OCI-LY7 (cell line): ENCODE measurements around the gene NISCH. TPM values are rescaled to one million over a fixed set of nuclear protein-coding genes. Genes with fewer than 3 reads are reported as not detected.

Experiments used
- BruUV-seq: library from RNA; stranded (reverse); fragments of 400-500 nt; replicated peaks from 2 replicates; lab custom pipeline; 2021; lab: Mats Ljungman, UMichigan
- CTCF ChIA-PET: fragments of 300-600 bp; sonication (Branson Sonifier 250); formaldehyde crosslinking; loops from one replicate; lab custom pipeline; 2022; ENCODE audit warnings: antibody characterized with exemption; ENCODE audit not compliant: unreplicated experiment; lab: Charles Lee
- POLR2A ChIA-PET: fragments of 300-600 bp; sonication (Branson Sonifier 250); formaldehyde crosslinking; loops from one replicate; lab custom pipeline; 2022; ENCODE audit warnings: antibody characterized with exemption; lab: Charles Lee
- DNase-seq: peaks from one replicate; pipeline ENCODE4 v3.0.0-alpha.2; 2015; ENCODE audit warnings: low spot score
- H2AFZ ChIP-seq: fragments of 200-600 bp; sonication (generic), shearing (Covaris generic); 2 replicates; pipeline ENCODE4 v1.6.1; 2014; ENCODE audit warnings: mild to moderate bottlenecking, antibody characterized with exemption, low read length, moderate library complexity
- H3K27ac ChIP-seq: fragments of 200-600 bp; sonication (generic); 2 replicates; pipeline ENCODE4 v1.5.1; 2014; ENCODE audit warnings: mixed run types, low read depth, mild to moderate bottlenecking, moderate library complexity, low read length, inconsistent platforms; ENCODE audit not compliant: poor library complexity, severe bottlenecking
- H3K36me3 ChIP-seq: fragments of 200-600 bp; sonication (generic); 2 replicates; pipeline ENCODE4 v1.6.1; 2014; ENCODE audit warnings: mild to moderate bottlenecking, antibody characterized with exemption, low read length, moderate library complexity, mixed read lengths; ENCODE audit not compliant: insufficient read depth
- H3K4me1 ChIP-seq: fragments of 200-600 bp; sonication (generic); 2 replicates; pipeline ENCODE4 v1.5.1; 2014; ENCODE audit warnings: mild to moderate bottlenecking, low read length; ENCODE audit not compliant: insufficient read depth, poor library complexity, severe bottlenecking
- H3K4me2 ChIP-seq: fragments of 200-600 bp; sonication (generic); 2 replicates; pipeline ENCODE4 v1.6.1; 2014; ENCODE audit warnings: mild to moderate bottlenecking, low read length
- H3K4me3 ChIP-seq: fragments of 200-600 bp; sonication (generic); 2 replicates; pipeline ENCODE4 v1.5.1; 2014; ENCODE audit warnings: mild to moderate bottlenecking, low read depth, low read length; ENCODE audit not compliant: poor library complexity, severe bottlenecking
- H3K79me2 ChIP-seq: fragments of 200-600 bp; sonication (generic); 2 replicates; pipeline ENCODE4 v1.6.1; 2016; ENCODE audit warnings: low read depth, mild to moderate bottlenecking, low read length, moderate library complexity, mixed read lengths; ENCODE audit not compliant: insufficient read depth
- H3K9me2 ChIP-seq: fragments of 200-600 bp; sonication (generic); 2 replicates; pipeline ENCODE4 v1.6.1; 2016; ENCODE audit warnings: mild to moderate bottlenecking, low read length, mixed read lengths; ENCODE audit not compliant: insufficient read depth
- H3K9me3 ChIP-seq: fragments of 200-600 bp; sonication (generic); 2 replicates; pipeline ENCODE4 v1.6.1; 2014; ENCODE audit warnings: mild to moderate bottlenecking, mixed run types, low read length, mixed read lengths
- H4K20me1 ChIP-seq: fragments of 200-600 bp; sonication (generic); 2 replicates; pipeline ENCODE4 v1.6.1; 2014; ENCODE audit warnings: mild to moderate bottlenecking, antibody characterized with exemption, low read length, moderate library complexity, mixed read lengths; ENCODE audit not compliant: insufficient read depth
- CTCF ChIP-seq: fragments of 200-600 bp; sonication (generic); conservative IDR thresholded peaks from 2 replicates; pipeline ENCODE4 v1.5.1; 2014; ENCODE audit warnings: mild to moderate bottlenecking, antibody characterized with exemption, low read length, moderate library complexity, mixed read lengths
- EZH2phosphoT487 ChIP-seq: fragments of 200-600 bp; sonication (generic); IDR thresholded peaks from 2 replicates; pipeline ENCODE4 v1.6.1; 2018; ENCODE audit warnings: low read depth, borderline replicate concordance, mild to moderate bottlenecking, mixed run types, antibody characterized with exemption, low read length, moderate library complexity, mixed read lengths
- intact Hi-C: fragments of 100-400 bp; cut with micrococcal nuclease; formaldehyde crosslinking; loops from one replicate; pipeline ENCODE4 v1.10.0; 2022; ENCODE audit not compliant: unreplicated experiment
- total RNA-seq, 2 experiments: library from RNA; depleted of rRNA in 1 of 2; stranded (reverse); fragments of >200 nt in 1 of 2; shearing (Covaris generic) in 1 of 2; gene quantifications; 2 replicates each; pipeline ENCODE4 v1.2.3, GENCODE V29; 2014 to 2022

Gene NISCH
- total RNA-seq, 2 experiments from 2014 or later: 60.5 to 73.3 TPM

DNA sequence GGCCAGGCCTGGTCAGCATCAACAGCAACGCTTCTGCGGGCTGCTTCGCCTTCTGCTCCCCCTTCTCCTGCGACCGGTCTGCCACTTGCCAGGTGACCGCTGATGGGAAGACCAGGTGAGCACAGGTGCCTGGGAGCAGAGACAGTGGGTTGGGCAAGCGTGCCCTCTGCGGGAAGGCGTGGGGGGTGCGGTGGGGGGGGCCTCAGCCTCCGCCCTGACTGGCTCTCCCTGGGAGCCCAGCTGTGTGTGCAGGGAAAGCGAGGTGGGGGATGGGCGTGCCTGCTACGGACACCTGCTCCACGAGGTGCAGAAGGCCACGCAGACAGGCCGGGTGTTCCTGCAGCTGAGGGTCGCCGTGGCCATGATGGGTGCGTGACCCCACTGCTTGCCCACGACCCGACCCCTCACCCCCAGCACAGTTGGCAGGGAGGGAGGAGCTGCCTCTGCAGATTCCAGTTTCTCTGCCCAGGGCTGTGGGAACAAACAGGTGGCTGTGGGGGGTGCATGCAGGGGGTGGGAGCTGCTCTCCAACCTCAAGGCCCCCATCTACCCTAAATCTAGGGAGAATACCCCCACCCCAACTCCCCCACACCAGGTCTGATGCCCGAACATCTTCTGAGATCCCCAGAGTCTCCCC is 48.5 kb downstream of the NISCH start:
- BruUV-seq: no TSS peak
- intact Hi-C loops: no loop called here
- no peak overlapping the region for H3K27ac ChIP-seq
- H3K79me2 ChIP-seq: no peaks in the 10 kb centered on the region
- ChIA-PET POLR2A (no interaction called here), CTCF (no interaction called here)
- H4K20me1 ChIP-seq: no peaks in the 10 kb centered on the region
- no peaks in the 10 kb centered on the region for H3K4me1 ChIP-seq
- no peak for DNase-seq
- H3K4me3 ChIP-seq: no peak overlapping the region
- H3K9me2 ChIP-seq: no peaks in the 10 kb centered on the region
- no peaks in the 10 kb centered on the region for H3K36me3 ChIP-seq
- no peak overlapping the region for H3K4me2 ChIP-seq
- H2AFZ ChIP-seq: no peak overlapping the region
- H3K9me3 ChIP-seq: no peaks in the 10 kb centered on the region
- TF ChIP-seq CTCF (no peak), EZH2phosphoT487 (no peak)

GRCh38 chr3:52504977-52505376 is 49.6 kb downstream of the NISCH start:
- intact Hi-C loops: no loop called here

More at GRCh38 chr3:52504977-52505376, 49.6 kb downstream of the NISCH start:
- H3K9me3 ChIP-seq: no peaks in the 10 kb centered on the region
- H3K9me2 ChIP-seq: no peaks in the 10 kb centered on the region
- no peaks in the 10 kb centered on the region for H3K36me3 ChIP-seq
- TF ChIP-seq CTCF: no peak
- TF ChIP-seq EZH2phosphoT487: no peak
- no peak overlapping the region for H3K27ac ChIP-seq
- ChIA-PET POLR2A (no interaction called here), CTCF (no interaction called here)
- no peaks in the 10 kb centered on the region for H4K20me1 ChIP-seq
- DNase-seq: no peak
- H3K4me2 ChIP-seq: no peak overlapping the region
- no peak overlapping the region for H2AFZ ChIP-seq
- H3K79me2 ChIP-seq: no peaks in the 10 kb centered on the region
- no peak overlapping the region for H3K4me3 ChIP-seq
- BruUV-seq: no TSS peak
- no peaks in the 10 kb centered on the region for H3K4me1 ChIP-seq
